ENCODE measurements around the gene ADAT1.

GRCh38 chr16:75556431-75556950 is 66.6 kb downstream of the ADAT1 start:
- TF ChIP-seq EZH2phosphoT487 (IDR thresholded peaks at IDR 0.05; ENCODE audit: low read length) (no peak), CTCF (IDR thresholded peaks at IDR 0.05; ENCODE audit: low read length) (no peak)

All from MM.1S (cell line).